ENCODE data around the gene ABCD1. TPM values are rescaled to one million over a fixed set of nuclear protein-coding genes. Genes with fewer than 3 reads are reported as not detected.

Gene ABCD1
- total RNA-seq, 1 donor from 2014 or later = 19.7 TPM

- H3K9me3 Mint-ChIP-seq (ENCODE audit: unreplicated experiment) = no peaks in the 10 kb centered on the region
- no peak for TF ChIP-seq CTCF (IDR thresholded peaks at IDR 0.05)
- H3K4me3 Mint-ChIP-seq (ENCODE audit: unreplicated experiment) = no peak within 1 kb of the TSS
- H3K27me3 Mint-ChIP-seq (ENCODE audit: unreplicated experiment) = no peaks in the 10 kb centered on the region
- H3K4me1 Mint-ChIP-seq (ENCODE audit: unreplicated experiment) = peaks cover 4% of the 10 kb centered on the region
- DNase-seq (ENCODE audit: extremely low spot score, unreplicated experiment) = no peak
- H3K36me3 Mint-ChIP-seq (ENCODE audit: unreplicated experiment) = no peaks in the 10 kb centered on the region
- H3K27ac Mint-ChIP-seq (ENCODE audit: unreplicated experiment) = no peak within 1 kb of the TSS
These were observed 56.2 kb downstream of the ABCD1 start, which contains the start of gene SRPK3 for GRCh38 chrX:153780678-153781427. Gene SRPK3 (plus strand): TSS chrX:153781041. CDS start chrX:153781087, 46 bp downstream.

GRCh38 chrX:153781428-153782047 is 56.9 kb downstream of the ABCD1 start:
- Mint-ChIP-seq H3K27ac (ENCODE audit: unreplicated experiment) (no peak overlapping the region), H3K9me3 (ENCODE audit: unreplicated experiment) (no peaks in the 10 kb centered on the region), H3K4me1 (ENCODE audit: unreplicated experiment) (peaks cover 4% of the 10 kb centered on the region), H3K36me3 (ENCODE audit: unreplicated experiment) (no peaks in the 10 kb centered on the region), H3K27me3 (ENCODE audit: unreplicated experiment) (no peaks in the 10 kb centered on the region), H3K4me3 (ENCODE audit: unreplicated experiment) (no peak overlapping the region)
- TF ChIP-seq CTCF (IDR thresholded peaks at IDR 0.05) = no peak
- no peak for DNase-seq (ENCODE audit: extremely low spot score, unreplicated experiment)

- no peak for DNase-seq (ENCODE audit: extremely low spot score, unreplicated experiment)
- Mint-ChIP-seq H3K4me1 (ENCODE audit: unreplicated experiment) (peaks cover 4% of the 10 kb centered on the region), H3K4me3 (ENCODE audit: unreplicated experiment) (no peak overlapping the region), H3K9me3 (ENCODE audit: unreplicated experiment) (no peaks in the 10 kb centered on the region), H3K36me3 (ENCODE audit: unreplicated experiment) (no peaks in the 10 kb centered on the region), H3K27ac (ENCODE audit: unreplicated experiment) (no peak overlapping the region), H3K27me3 (ENCODE audit: unreplicated experiment) (no peaks in the 10 kb centered on the region)
- TF ChIP-seq CTCF (IDR thresholded peaks at IDR 0.05) = no peak
These were observed 57.7 kb downstream of the ABCD1 start for GRCh38 chrX:153782313-153782712.

- Mint-ChIP-seq H3K36me3 (ENCODE audit: unreplicated experiment) (peaks cover 2% of the 10 kb centered on the region), H3K4me1 (ENCODE audit: unreplicated experiment) (peaks cover 4% of the 10 kb centered on the region), H3K27me3 (ENCODE audit: unreplicated experiment) (no peaks in the 10 kb centered on the region), H3K27ac (ENCODE audit: unreplicated experiment) (no peak overlapping the region), H3K4me3 (ENCODE audit: unreplicated experiment) (no peak overlapping the region), H3K9me3 (ENCODE audit: unreplicated experiment) (no peaks in the 10 kb centered on the region)
- no peak for DNase-seq (ENCODE audit: extremely low spot score, unreplicated experiment)
- no peak for TF ChIP-seq CTCF (IDR thresholded peaks at IDR 0.05)
These were observed 58.2 kb downstream of the ABCD1 start for GRCh38 chrX:153782871-153783270.

- H3K4me3 Mint-ChIP-seq (ENCODE audit: unreplicated experiment) = no peak overlapping the region
- H3K36me3 Mint-ChIP-seq (ENCODE audit: unreplicated experiment) = peaks cover 2% of the 10 kb centered on the region
- no peaks in the 10 kb centered on the region for H3K27me3 Mint-ChIP-seq (ENCODE audit: unreplicated experiment)
- DNase-seq (ENCODE audit: extremely low spot score, unreplicated experiment) = no peak
- H3K27ac Mint-ChIP-seq (ENCODE audit: unreplicated experiment) = no peak overlapping the region
- peaks cover 4% of the 10 kb centered on the region for H3K4me1 Mint-ChIP-seq (ENCODE audit: unreplicated experiment)
- H3K9me3 Mint-ChIP-seq (ENCODE audit: unreplicated experiment) = no peaks in the 10 kb centered on the region
- TF ChIP-seq CTCF (IDR thresholded peaks at IDR 0.05) = no peak
These were observed 58.8 kb downstream of the ABCD1 start for GRCh38 chrX:153783378-153784013.

Data from osteocyte (in vitro differentiated cells).